ENCODE results near the gene ATP6V1G2.

DNA sequence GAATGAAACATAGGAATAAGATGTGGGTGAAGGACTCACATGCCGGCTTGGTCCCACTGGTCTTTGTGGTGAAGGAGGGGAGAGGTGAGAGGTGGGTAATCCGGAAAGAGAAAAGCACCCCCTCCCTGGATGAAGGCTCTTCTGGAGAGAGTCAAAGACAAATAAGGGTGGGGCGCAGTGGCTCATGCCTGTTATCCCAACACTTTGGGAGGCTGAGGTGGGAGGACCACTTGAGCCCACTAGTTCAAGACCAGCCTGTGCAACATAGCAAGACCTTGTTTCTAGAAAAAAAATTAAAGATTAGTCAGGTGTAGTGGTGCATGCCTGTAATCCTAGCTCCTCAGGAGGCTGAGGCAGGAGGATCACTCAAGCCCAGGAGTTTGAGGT lies 32.7 kb upstream of the ATP6V1G2 start:
- TF ChIP-seq, protein P1, sequence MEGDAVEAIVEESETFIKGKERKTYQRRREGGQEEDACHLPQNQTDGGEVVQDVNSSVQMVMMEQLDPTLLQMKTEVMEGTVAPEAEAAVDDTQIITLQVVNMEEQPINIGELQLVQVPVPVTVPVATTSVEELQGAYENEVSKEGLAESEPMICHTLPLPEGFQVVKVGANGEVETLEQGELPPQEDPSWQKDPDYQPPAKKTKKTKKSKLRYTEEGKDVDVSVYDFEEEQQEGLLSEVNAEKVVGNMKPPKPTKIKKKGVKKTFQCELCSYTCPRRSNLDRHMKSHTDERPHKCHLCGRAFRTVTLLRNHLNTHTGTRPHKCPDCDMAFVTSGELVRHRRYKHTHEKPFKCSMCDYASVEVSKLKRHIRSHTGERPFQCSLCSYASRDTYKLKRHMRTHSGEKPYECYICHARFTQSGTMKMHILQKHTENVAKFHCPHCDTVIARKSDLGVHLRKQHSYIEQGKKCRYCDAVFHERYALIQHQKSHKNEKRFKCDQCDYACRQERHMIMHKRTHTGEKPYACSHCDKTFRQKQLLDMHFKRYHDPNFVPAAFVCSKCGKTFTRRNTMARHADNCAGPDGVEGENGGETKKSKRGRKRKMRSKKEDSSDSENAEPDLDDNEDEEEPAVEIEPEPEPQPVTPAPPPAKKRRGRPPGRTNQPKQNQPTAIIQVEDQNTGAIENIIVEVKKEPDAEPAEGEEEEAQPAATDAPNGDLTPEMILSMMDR (IDR thresholded peaks at IDR 0.05), result no peak
- TF ChIP-seq POLR2A (IDR thresholded peaks at IDR 0.05), result no peak

Measured in body of pancreas (tissue), 4 donors.